GM23338 (cell line): ENCODE results near the gene GRIK2. TPM values are rescaled to one million over a fixed set of nuclear protein-coding genes. Genes with fewer than 3 reads are reported as not detected.

Source experiments
- ATAC-seq: fragments of 200-7000 bp; cut with Tn5 transposase; 3 replicates; pipeline ENCODE4 v1.9.1; 2020
- DNase-seq: peaks from one replicate; pipeline ENCODE4 v3.0.0-alpha.2; 2015; ENCODE audit warnings: low spot score
- H2AFZ ChIP-seq: fragments of 200-600 bp; sonication (generic); 2 replicates; pipeline ENCODE4 v1.8.0; 2016; ENCODE audit warnings: antibody characterized with exemption, mild to moderate bottlenecking, moderate library complexity
- H3F3A ChIP-seq: fragments of 200-600 bp; sonication (generic); replicated peaks from 2 replicates; pipeline ENCODE4 v1.8.0; 2017; ENCODE audit warnings: antibody characterized with exemption, mixed run types, low read depth
- H3K27ac ChIP-seq: fragments of 200-600 bp; sonication (generic); 2 replicates; pipeline ENCODE4 v1.6.1; 2016; ENCODE audit warnings: low read depth
- H3K27me3 ChIP-seq: fragments of 200-600 bp; sonication (generic); 2 replicates; pipeline ENCODE4 v1.8.0; 2016; ENCODE audit warnings: mild to moderate bottlenecking, mixed run types, moderate library complexity; ENCODE audit not compliant: insufficient read depth
- H3K36me3 ChIP-seq: fragments of 200-600 bp; sonication (generic); 2 replicates; pipeline ENCODE4 v1.8.0; 2016; ENCODE audit warnings: mild to moderate bottlenecking; ENCODE audit not compliant: insufficient read depth
- H3K4me1 ChIP-seq: fragments of 200-600 bp; sonication (generic); 2 replicates; pipeline ENCODE4 v1.8.0; 2016; ENCODE audit warnings: mild to moderate bottlenecking, moderate library complexity; ENCODE audit not compliant: insufficient read depth
- H3K4me2 ChIP-seq: fragments of 200-600 bp; sonication (generic); 2 replicates; pipeline ENCODE4 v1.7.1; 2017; ENCODE audit warnings: mixed run types
- H3K4me3 ChIP-seq: fragments of 200-600 bp; sonication (generic); 2 replicates; pipeline ENCODE4 v1.6.1; 2016; ENCODE audit warnings: mixed run types
- H3K79me2 ChIP-seq: fragments of 200-600 bp; sonication (generic); replicated peaks from 2 replicates; pipeline ENCODE4 v1.8.0; 2017; ENCODE audit warnings: mild to moderate bottlenecking; ENCODE audit not compliant: insufficient read depth
- H3K9me2 ChIP-seq: fragments of 200-600 bp; sonication (generic); 2 replicates; pipeline ENCODE4 v1.8.0; 2017; ENCODE audit not compliant: insufficient read depth
- H4K20me1 ChIP-seq: fragments of 200-600 bp; sonication (generic); replicated peaks from 2 replicates; pipeline ENCODE4 v1.8.0; 2017; ENCODE audit warnings: mild to moderate bottlenecking; ENCODE audit not compliant: insufficient read depth
- H3K27ac Mint-ChIP-seq: 2 replicates; pipeline ENCODE4 v1.8.0; 2020; ENCODE audit warnings: inconsistent platforms, mild to moderate bottlenecking, moderate library complexity, mixed read lengths
- H3K27me3 Mint-ChIP-seq: 3 replicates; pipeline ENCODE4 v1.8.0; 2022; ENCODE audit warnings: low read depth, mild to moderate bottlenecking, moderate library complexity, mixed read lengths, inconsistent platforms; ENCODE audit not compliant: insufficient read depth, poor library complexity
- H3K36me3 Mint-ChIP-seq: 3 replicates; pipeline ENCODE4 v1.8.0; 2021; ENCODE audit warnings: low read depth, mild to moderate bottlenecking, inconsistent platforms, moderate library complexity, mixed read lengths
- H3K4me1 Mint-ChIP-seq: 3 replicates; pipeline ENCODE4 v1.8.0; 2020; ENCODE audit warnings: mild to moderate bottlenecking, inconsistent platforms, mixed read lengths
- H3K4me3 Mint-ChIP-seq: 3 replicates; pipeline ENCODE4 v1.8.0; 2021; ENCODE audit warnings: moderate library complexity, mild to moderate bottlenecking, inconsistent platforms, mixed read lengths
- H3K9me3 Mint-ChIP-seq: 3 replicates; pipeline ENCODE4 v1.8.0; 2020; ENCODE audit warnings: moderate library complexity, mild to moderate bottlenecking, inconsistent platforms, mixed read lengths
- CREB1 ChIP-seq: fragments of 250-450 bp; sonication (Bioruptor Pico); IDR thresholded peaks from 2 replicates; pipeline ENCODE4 v1.5.0; 2020; ENCODE audit warnings: low read depth, mild to moderate bottlenecking, moderate library complexity
- JUNB ChIP-seq: IDR thresholded peaks from one replicate; pipeline ENCODE4 v1.6.1; 2016; ENCODE audit warnings: antibody characterized with exemption; ENCODE audit not compliant: unreplicated experiment
- NANOG ChIP-seq: IDR thresholded peaks from 2 replicates; pipeline ENCODE4 v1.6.1; 2016; ENCODE audit warnings: antibody characterized with exemption, borderline replicate concordance
- ZNF462 ChIP-seq: fragments of 250-450 bp; sonication (Bioruptor Pico); IDR thresholded peaks from 2 replicates; pipeline ENCODE4 v1.5.0; 2020; ENCODE audit warnings: mild to moderate bottlenecking, moderate library complexity
- polyA plus RNA-seq: library from polyadenylated mRNA; unstranded; fragments of >200 nt; fragmentation: Nextera tagmentation; extraction: Ambion mirVana; gene quantifications from 2 replicates; pipeline ENCODE4 v1.2.1, GENCODE V29; 2016
- total RNA-seq: library from RNA; depleted of rRNA; stranded (reverse); fragments of >200 nt; shearing (Covaris generic); gene quantifications from 2 replicates; pipeline ENCODE4 v1.2.3, GENCODE V29; 2014

GRIK2 gene
- total and polyA plus RNA-seq, 2 experiments from 2014 or later: 0.73 to 3.0 TPM

- TF ChIP-seq ZNF462 (CRISPR knock-in tag) (no peak), JUNB (no peak), NANOG (no peak)
- no peak; the same call in 2 of the 3 replicates for ATAC-seq
- Histone ChIP-seq H2AFZ (peak overlapping the region; percentile 78; the same call in 1 of the 2 replicates), H3K27ac (no peak overlapping the region), H3K4me1 (peaks cover 3% of the 10 kb centered on the region; the same call in 1 of the 2 replicates), H3K79me2 (no peaks in the 10 kb centered on the region), H3K9me2 (no peaks in the 10 kb centered on the region), H3K36me3 (no peaks in the 10 kb centered on the region), H3K4me3 (no peak overlapping the region), H3F3A (no peaks in the 10 kb centered on the region), H3K27me3 (no peaks in the 10 kb centered on the region), H3K4me2 (no peak overlapping the region), H4K20me1 (no peaks in the 10 kb centered on the region)
- DNase-seq: peak; percentile 8
- Mint-ChIP-seq H3K27ac (no peak overlapping the region), H3K9me3 (no peaks in the 10 kb centered on the region), H3K4me1 (peaks cover 7% of the 10 kb centered on the region; the same call in 1 of the 3 replicates), H3K4me3 (no peak overlapping the region), H3K36me3 (no peaks in the 10 kb centered on the region), H3K27me3 (no peaks in the 10 kb centered on the region)
Measured at GRCh38 chr6:101887532-101887931, 494.0 kb downstream of the GRIK2 start.

GRCh38 chr6:101907356-101908217 lies 514.1 kb downstream of the GRIK2 start:
- no peak overlapping the region for H3K27ac ChIP-seq
- Mint-ChIP-seq H3K27me3 (no peaks in the 10 kb centered on the region), H3K4me1 (peaks cover 5% of the 10 kb centered on the region), H3K4me3 (no peak overlapping the region), H3K36me3 (no peaks in the 10 kb centered on the region), H3K27ac (peak overlapping the region; percentile 15; the same call in 1 of the 2 replicates), H3K9me3 (no peaks in the 10 kb centered on the region)
- no peaks in the 10 kb centered on the region for H3K79me2 ChIP-seq
- H3K27me3 ChIP-seq: no peaks in the 10 kb centered on the region
- H3K4me3 ChIP-seq: no peak overlapping the region
- no peaks in the 10 kb centered on the region for H3K9me2 ChIP-seq
- no peaks in the 10 kb centered on the region for H3K36me3 ChIP-seq
- no peak overlapping the region for H3K4me2 ChIP-seq
- no peak overlapping the region for H2AFZ ChIP-seq
- H3F3A ChIP-seq: no peaks in the 10 kb centered on the region
- H4K20me1 ChIP-seq: no peaks in the 10 kb centered on the region
- DNase-seq (no peak), ATAC-seq (no peak)
- H3K4me1 ChIP-seq: no peaks in the 10 kb centered on the region; the same call in 1 of the 2 replicates
- TF ChIP-seq NANOG: no peak
- no peak for TF ChIP-seq CREB1 (CRISPR knock-in tag)
